PC-3 (cell line): ENCODE results near the gene WDR27.

Experiments used
- EZH2 ChIP-seq: fragments of 300-600 bp; sonication (generic); IDR thresholded peaks from one replicate; pipeline ENCODE4 v1.6.1; 2017; ENCODE audit warnings: antibody characterized with exemption, mild to moderate bottlenecking, low read length; ENCODE audit not compliant: unreplicated experiment
- EZH2phosphoT487 ChIP-seq: fragments of 300-600 bp; sonication (generic); IDR thresholded peaks from 2 replicates; pipeline ENCODE4 v1.6.1; 2018; ENCODE audit warnings: mild to moderate bottlenecking, antibody characterized with exemption, low read length, borderline replicate concordance
- TF ChIP-seq, protein P1 (sequence below): fragments of 300-600 bp; sonication (generic); conservative IDR thresholded peaks from 2 replicates; pipeline ENCODE4 v1.5.1; 2017; ENCODE audit warnings: antibody characterized with exemption, low read depth, mild to moderate bottlenecking, low read length

DNA sequence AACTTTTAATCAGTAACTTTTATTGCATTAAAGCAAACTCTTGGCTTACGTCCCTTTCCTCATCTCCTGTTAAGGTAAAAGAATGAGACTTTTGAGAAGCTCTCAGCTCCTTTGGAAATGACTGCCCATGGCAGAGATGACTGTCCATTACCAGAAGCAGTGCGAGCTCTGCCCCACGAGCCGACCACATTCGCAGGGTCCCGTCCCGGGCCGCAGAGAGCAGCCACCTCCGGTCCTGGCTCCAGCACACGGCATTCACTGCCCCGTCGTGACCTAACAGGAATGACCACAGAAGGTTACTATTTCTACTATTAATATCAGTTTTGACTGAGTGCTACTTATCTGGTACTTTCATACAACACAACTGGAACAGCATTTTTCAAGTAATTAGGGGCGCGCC, 63.4 kb downstream of the WDR27 start:
- TF ChIP-seq, protein P1, sequence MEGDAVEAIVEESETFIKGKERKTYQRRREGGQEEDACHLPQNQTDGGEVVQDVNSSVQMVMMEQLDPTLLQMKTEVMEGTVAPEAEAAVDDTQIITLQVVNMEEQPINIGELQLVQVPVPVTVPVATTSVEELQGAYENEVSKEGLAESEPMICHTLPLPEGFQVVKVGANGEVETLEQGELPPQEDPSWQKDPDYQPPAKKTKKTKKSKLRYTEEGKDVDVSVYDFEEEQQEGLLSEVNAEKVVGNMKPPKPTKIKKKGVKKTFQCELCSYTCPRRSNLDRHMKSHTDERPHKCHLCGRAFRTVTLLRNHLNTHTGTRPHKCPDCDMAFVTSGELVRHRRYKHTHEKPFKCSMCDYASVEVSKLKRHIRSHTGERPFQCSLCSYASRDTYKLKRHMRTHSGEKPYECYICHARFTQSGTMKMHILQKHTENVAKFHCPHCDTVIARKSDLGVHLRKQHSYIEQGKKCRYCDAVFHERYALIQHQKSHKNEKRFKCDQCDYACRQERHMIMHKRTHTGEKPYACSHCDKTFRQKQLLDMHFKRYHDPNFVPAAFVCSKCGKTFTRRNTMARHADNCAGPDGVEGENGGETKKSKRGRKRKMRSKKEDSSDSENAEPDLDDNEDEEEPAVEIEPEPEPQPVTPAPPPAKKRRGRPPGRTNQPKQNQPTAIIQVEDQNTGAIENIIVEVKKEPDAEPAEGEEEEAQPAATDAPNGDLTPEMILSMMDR, result no peak
- TF ChIP-seq EZH2phosphoT487 (no peak), EZH2 (no peak)
